GM19397 (cell line): ENCODE data around the gene ST6GALNAC1.
"Not testable (repeated sequence)": the region's sequence is repeated elsewhere in the genome, so short reads cannot be mapped to it uniquely, and the experiment has no call there.

ENCODE experiments used
- ATAC-seq: cut with Tn5 transposase; IDR thresholded peaks from one replicate; pipeline ENCODE4 v1.9.1; 2021; ENCODE audit warnings: mild to moderate bottlenecking, moderate library complexity; ENCODE audit not compliant: unreplicated experiment

Gene ST6GALNAC1

DNA sequence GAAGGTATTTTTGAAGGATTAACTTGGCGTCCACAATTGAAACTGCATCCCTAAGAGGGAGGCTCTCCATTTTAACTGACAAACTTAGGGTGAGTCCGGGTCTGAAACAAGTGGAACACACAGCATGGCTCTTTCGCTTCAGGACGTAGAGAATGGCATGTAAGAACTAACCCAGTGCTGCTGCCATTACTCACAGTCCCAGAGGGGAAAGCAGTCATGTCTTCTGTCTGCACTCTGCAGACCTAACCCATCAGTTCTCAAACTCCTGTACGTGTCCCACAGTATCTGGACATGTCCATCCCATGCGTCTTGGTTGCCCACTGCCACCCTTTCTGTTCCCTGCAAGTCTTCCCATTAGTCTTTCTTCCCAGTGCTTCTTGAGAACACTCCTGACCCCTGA lies 563 bp downstream of the ST6GALNAC1 start:
- ATAC-seq: no peak

- ATAC-seq: no peak
These were observed 1.5 kb downstream of the ST6GALNAC1 start for GRCh38 chr17:76642032-76642561.

DNA sequence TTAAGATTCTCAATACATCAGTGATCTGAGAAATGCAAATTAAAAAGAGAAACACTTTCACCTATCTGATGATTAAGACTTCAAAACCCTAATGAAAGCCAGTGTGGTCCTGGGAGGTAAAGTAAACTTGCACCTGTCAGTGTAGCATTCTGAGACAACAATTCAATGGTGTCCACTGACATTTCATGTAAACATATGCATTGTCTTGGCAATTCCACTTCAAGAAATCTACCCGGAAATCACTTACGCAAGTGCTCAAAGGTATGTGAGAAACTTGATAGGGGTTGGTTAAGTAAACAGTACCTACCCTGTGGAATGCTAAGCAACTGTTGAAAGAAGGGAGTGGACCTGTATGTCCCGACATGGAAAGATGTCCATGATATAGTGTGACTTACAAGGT lies 2.1 kb downstream of the ST6GALNAC1 start:
- no peak for ATAC-seq

DNA sequence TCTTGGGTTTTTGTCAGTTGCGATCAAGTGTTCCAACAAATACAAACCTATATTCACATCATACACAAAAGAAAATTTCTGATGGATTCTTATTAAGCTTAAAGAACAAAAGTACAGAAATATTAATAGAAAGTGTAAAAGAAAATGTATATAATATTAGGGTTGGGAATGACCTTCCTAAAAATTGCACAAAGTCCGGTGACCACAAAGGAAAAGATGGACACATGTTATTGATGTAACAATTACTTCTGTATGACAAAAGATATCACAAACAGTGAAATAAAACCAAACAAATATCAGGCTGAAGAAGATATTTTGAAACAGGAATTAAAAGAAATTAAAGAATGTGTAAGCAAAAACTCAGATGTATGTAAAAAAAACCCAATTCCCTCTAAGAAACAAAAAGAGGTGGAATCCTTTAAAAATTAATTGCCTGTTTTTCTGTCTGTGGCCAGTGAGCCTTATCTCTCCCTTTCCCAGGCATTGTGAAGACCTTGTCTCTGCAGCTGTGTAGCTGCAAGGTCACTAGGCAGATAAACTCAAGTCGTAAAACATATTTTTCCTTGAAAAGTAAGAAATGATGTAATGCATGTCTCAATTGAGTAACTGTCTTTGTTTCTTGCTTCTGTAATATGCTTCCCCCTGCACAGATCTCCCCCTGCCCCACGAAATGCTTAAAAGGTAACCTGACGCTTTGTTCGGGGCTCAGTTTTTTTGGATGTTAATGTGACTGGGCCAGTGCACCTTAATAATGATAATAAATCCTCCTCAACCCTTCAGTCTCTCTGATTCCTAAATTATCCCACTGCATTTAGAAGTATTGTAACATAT lies 2.8 kb downstream of the ST6GALNAC1 start:
- ATAC-seq: no peak

DNA sequence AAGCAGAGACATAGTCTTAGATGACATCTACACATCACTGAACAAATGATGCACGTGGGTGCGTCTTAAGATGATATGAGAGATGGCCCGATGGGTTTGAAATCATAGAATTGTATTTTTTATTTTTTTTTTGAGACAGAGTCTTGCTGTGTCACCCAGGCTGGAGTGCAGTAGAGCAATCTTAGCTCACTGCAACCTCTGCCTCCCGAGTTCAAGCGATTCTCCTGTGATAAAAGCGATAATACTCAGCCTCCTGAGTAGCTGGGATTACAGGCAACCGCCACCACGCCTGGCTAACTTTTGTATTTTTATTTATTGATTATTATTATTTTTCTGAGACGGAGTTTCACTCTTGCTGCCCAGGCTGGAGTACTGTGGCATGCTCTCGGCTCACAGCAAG lies 5.3 kb downstream of the ST6GALNAC1 start:
- no peak for ATAC-seq

DNA sequence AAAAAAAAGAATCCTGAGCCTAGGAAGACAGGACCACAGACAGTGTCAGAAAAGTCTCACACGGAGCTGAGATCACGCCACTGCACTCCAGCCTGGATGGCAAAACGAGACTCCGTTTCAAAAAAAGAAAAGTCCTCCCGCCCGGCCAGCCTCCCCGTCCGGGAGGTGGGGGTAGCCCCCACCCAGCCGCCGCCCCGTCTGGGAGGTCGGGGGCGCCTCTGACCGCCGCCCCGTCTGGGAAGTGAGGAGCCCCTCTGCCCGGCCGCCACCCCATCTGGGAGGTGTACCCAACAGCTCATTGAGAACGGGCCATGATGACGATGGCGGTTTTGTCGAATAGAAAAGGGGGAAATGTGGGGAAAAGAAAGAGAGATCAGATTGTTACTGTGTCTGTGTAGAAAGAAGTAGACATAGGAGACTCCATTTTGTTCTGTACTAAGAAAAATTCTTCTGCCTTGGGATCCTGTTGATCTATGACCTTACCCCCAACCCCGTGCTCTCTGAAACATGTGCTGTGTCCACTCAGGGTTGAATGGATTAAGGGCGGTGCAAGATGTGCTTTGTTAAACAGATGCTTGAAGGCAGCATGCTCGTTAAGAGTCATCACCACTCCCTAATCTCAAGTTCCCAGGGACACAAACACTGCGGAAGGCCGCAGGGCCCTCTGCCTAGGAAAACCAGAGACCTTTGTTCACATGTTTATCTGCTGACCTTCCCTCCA lies 6.9 kb downstream of the ST6GALNAC1 start:
- not testable (repeated sequence) for ATAC-seq

GRCh38 chr17:76635659-76636360 lies 7.7 kb downstream of the ST6GALNAC1 start:
- ATAC-seq: no peak

GRCh38 chr17:76635039-76635438 lies 8.5 kb downstream of the ST6GALNAC1 start:
- no peak for ATAC-seq

- ATAC-seq: no peak
These were observed 9.8 kb downstream of the ST6GALNAC1 start for GRCh38 chr17:76633628-76634328.

DNA sequence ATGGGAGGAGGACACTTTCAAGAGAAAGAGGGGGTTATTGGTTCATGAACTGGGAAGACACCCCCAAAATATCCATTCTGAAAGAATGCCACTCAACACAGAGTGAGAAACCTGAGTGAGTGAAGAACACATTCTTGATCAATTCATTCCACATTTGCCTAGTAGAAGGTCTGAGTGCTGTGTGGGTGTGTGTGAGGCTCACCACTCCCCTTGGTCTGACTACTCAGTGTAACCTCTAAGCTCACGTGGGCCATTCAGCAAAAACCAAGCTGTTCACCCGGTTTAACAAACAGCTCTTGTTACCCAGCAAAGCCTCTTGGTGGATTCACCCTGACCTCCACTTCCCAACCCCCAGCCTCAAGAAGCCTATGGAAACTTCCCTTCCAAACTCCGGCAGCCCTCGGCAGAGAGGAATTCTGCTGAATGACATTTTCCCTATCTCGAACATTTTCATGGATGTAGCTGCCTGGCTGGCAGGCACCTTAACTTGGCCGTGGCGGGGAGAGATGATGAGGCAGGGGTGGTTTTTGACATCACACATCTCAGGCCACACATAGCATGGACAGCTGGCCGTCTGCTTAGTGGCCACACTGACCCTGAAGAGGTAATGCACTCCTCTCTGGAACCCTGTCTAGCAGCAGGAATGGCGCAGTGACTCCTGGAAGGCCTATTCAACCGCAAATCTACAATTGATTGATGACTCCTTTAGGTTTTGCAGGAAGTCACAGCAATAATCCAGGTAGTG lies 11.6 kb downstream of the ST6GALNAC1 start:
- no peak for ATAC-seq

DNA sequence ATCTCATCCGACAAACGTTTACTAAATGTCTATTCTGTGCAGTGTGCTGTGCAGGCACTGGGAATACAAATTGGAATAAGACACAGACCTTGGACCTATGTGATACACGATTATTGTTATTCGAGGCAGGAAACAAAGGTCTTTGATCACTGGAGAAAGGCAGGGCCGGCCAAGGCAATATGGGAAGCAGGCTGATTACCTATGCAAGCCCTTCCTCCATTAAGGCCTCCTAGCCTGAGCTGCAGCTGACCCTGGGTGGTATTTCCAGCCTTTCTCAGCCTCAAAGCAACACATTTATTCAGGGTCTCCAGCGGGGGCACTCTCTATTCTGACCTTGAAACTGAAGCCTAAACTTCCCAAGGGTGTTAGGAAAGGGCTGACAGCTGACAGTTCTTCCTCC lies 13.4 kb downstream of the ST6GALNAC1 start:
- ATAC-seq: no peak

DNA sequence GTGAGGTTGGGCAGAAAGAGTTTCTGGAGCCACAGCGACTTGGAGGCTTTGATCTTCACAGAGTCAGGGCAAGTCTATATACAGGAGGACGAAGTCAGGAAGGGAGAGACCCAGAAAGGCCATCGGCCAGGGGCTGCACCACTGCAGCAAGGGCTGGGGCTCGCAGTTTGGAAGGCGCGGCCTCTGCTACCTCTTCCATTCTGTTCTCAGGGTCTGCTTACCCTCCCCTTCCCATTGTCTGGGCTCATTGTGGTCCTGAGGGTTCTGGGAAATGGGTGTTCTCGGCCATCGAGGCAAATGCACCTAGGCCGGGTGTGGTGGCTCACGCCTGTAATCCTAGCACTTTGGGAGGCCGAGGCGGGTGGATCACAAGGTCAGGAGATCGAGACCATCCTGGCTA lies 16.0 kb downstream of the ST6GALNAC1 start:
- ATAC-seq: no peak

GRCh38 chr17:76626442-76626841 lies 17.1 kb downstream of the ST6GALNAC1 start:
- no peak for ATAC-seq

- ATAC-seq: no peak
These were observed 18.1 kb downstream of the ST6GALNAC1 start for GRCh38 chr17:76625496-76625895.

DNA sequence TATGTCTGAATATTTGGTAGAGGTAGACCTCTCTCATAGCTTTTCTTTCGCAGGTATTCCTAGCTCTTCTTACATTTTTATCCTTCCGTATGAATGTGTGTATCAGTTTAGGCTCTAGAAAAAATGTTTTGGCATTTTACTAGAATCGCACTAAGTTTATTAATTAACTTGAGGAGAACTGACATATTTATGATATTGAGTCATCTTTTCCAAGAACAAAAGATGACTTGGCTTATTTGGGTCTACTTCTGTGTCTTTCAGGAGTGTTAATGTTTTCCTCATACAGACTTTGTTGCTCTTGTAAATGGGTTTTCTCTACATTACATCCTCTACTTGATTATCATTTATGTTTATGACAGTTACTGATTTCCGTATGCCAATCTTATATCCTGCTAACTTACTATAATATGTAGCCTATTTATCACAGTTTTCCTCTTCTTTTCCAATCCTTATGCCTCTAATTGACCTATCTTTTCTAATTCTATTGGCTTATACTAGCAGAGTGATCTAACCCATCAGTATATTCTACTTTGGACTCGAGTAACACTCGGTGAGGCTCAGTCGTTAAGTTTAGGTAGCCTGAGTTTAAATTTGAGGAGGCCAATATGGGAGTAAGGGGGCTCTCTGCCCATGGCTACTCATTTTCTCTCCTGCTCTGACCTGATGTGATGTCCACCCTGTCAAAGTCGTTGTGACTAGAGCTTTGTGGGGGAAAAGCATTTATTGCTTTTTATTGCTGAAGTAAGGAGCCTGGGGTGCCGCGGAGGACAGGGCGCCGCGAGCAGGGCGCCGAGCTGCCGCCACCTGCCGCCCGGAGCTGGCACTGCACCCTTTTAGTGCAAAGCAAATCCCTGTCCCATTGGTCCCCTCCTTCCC lies 20.0 kb downstream of the ST6GALNAC1 start:
- no peak for ATAC-seq

- no peak for ATAC-seq
These were observed 25.7 kb downstream of the ST6GALNAC1 start for GRCh38 chr17:76617838-76618237.

- no peak for ATAC-seq
These were observed 28.5 kb downstream of the ST6GALNAC1 start for GRCh38 chr17:76614912-76615617.

DNA sequence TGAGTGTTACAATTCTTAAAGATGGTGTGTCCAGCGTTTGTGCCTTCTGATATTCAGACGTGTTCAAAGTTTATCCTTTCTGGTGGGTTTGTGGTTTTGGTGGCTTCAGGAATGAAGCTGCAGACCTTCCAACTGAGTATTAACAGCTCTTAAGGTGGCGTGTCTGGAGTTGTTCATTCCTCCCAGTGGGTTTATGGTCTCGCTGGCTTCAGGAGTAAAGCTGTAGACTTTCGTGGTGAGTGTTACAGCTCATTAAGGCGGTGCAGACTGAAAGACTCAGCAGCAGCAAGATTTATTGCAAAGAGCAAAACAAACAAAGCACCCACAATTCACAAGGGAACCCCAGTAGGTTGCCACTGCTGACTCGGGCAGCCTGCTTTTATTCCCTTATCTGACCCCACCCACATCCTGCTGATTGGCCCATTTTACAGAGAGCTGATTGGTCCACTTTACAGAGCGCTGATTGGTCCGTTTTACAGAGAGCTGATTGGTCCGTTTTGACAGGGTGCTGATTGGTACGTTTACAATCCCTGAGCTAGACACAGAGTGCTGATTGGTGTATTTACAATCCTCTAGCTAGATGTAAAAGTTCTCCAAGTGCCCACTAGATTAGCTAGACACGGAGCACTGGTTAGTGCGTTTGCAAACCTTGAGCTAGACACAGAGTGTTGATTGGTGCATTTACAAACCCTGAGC lies 29.3 kb downstream of the ST6GALNAC1 start:
- ATAC-seq: not testable (repeated sequence)
